BLaER1 (cell line): ENCODE measurements around the gene GPI.
"Not testable (repeated sequence)": the region's sequence is repeated elsewhere in the genome, so short reads cannot be mapped to it uniquely, and the experiment has no call there.

Experiments
- H3K27ac ChIP-seq: shearing (Covaris generic); formaldehyde crosslinking; 2 replicates; pipeline ENCODE4 v1.8.1; 2022
- H3K27me3 ChIP-seq: shearing (Covaris generic); formaldehyde crosslinking; 2 replicates; pipeline ENCODE4 v1.8.1; 2022
- H3K36me3 ChIP-seq: shearing (Covaris generic); formaldehyde crosslinking; 2 replicates; pipeline ENCODE4 v1.8.1; 2022
- H3K4me1 ChIP-seq: shearing (Covaris generic); formaldehyde crosslinking; 2 replicates; pipeline ENCODE4 v1.8.1; 2022
- H3K4me2 ChIP-seq: shearing (Covaris generic); formaldehyde crosslinking; 2 replicates; pipeline ENCODE4 v1.8.1; 2022
- H3K4me3 ChIP-seq: shearing (Covaris generic); formaldehyde crosslinking; 2 replicates; pipeline ENCODE4 v1.8.1; 2022
- H3K9ac ChIP-seq: shearing (Covaris generic); formaldehyde crosslinking; 2 replicates; pipeline ENCODE4 v1.8.1; 2022
- H3K9me3 ChIP-seq: shearing (Covaris generic); formaldehyde crosslinking; 2 replicates; pipeline ENCODE4 v1.8.1; 2022
- H4K20me1 ChIP-seq: shearing (Covaris generic); formaldehyde crosslinking; 2 replicates; pipeline ENCODE4 v1.8.1; 2022
- Cebpa-rat ChIP-seq: shearing (Covaris generic); IDR thresholded peaks from 2 replicates; pipeline ENCODE4 v1.8.1; 2022

Gene GPI

GRCh38 chr19:34324320-34324719 is 40.7 kb upstream of the GPI start:
- Histone ChIP-seq H3K4me1 (peaks cover 5% of the 10 kb centered on the region; the same call in 1 of the 2 replicates), H4K20me1 (no peaks in the 10 kb centered on the region), H3K27me3 (no peaks in the 10 kb centered on the region), H3K9ac (no peak overlapping the region), H3K4me2 (no peak overlapping the region), H3K9me3 (no peaks in the 10 kb centered on the region), H3K4me3 (no peak overlapping the region), H3K27ac (no peak overlapping the region), H3K36me3 (peaks cover 71% of the 10 kb centered on the region)
- no peak for TF ChIP-seq Cebpa-rat

- Histone ChIP-seq H3K4me1 (peaks cover 5% of the 10 kb centered on the region; the same call in 1 of the 2 replicates), H3K27me3 (no peaks in the 10 kb centered on the region), H3K36me3 (peaks cover 76% of the 10 kb centered on the region), H3K4me2 (no peak overlapping the region), H4K20me1 (no peaks in the 10 kb centered on the region), H3K4me3 (no peak overlapping the region), H3K27ac (no peak overlapping the region), H3K9ac (no peak overlapping the region), H3K9me3 (no peaks in the 10 kb centered on the region)
- no peak for TF ChIP-seq Cebpa-rat
These were observed 39.8 kb upstream of the GPI start for GRCh38 chr19:34325181-34325580.

GRCh38 chr19:34325981-34326787 is 38.8 kb upstream of the GPI start:
- H4K20me1 ChIP-seq, result no peaks in the 10 kb centered on the region
- H3K4me3 ChIP-seq, result no peak overlapping the region
- peaks cover 5% of the 10 kb centered on the region; the same call in 1 of the 2 replicates for H3K4me1 ChIP-seq
- H3K27ac ChIP-seq, result no peak overlapping the region
- H3K36me3 ChIP-seq, result peaks cover 81% of the 10 kb centered on the region
- H3K4me2 ChIP-seq, result no peak overlapping the region
- H3K9me3 ChIP-seq, result no peaks in the 10 kb centered on the region
- no peaks in the 10 kb centered on the region for H3K27me3 ChIP-seq
- no peak overlapping the region for H3K9ac ChIP-seq
- TF ChIP-seq Cebpa-rat, result no peak

GRCh38 chr19:34327851-34328250 is 37.1 kb upstream of the GPI start:
- peaks cover 5% of the 10 kb centered on the region; the same call in 1 of the 2 replicates for H3K4me1 ChIP-seq
- no peak for TF ChIP-seq Cebpa-rat
- no peak overlapping the region for H3K4me2 ChIP-seq
- no peaks in the 10 kb centered on the region for H3K9me3 ChIP-seq
- H3K9ac ChIP-seq, result no peak overlapping the region
- no peaks in the 10 kb centered on the region for H4K20me1 ChIP-seq
- H3K27me3 ChIP-seq, result no peaks in the 10 kb centered on the region
- H3K36me3 ChIP-seq, result peaks cover 76% of the 10 kb centered on the region
- no peak overlapping the region for H3K27ac ChIP-seq
- H3K4me3 ChIP-seq, result no peak overlapping the region

- H3K36me3 ChIP-seq, result peaks cover 78% of the 10 kb centered on the region
These were observed 36.0 kb upstream of the GPI start for GRCh38 chr19:34328982-34329381.

GRCh38 chr19:34330116-34330515 is 34.9 kb upstream of the GPI start:
- Histone ChIP-seq H3K9ac (no peak overlapping the region), H3K4me2 (no peak overlapping the region), H3K9me3 (no peaks in the 10 kb centered on the region), H3K27ac (no peak overlapping the region), H3K4me1 (peaks cover 2% of the 10 kb centered on the region; the same call in 1 of the 2 replicates), H3K36me3 (peaks cover 82% of the 10 kb centered on the region), H3K27me3 (no peaks in the 10 kb centered on the region), H3K4me3 (no peak overlapping the region), H4K20me1 (no peaks in the 10 kb centered on the region)
- no peak for TF ChIP-seq Cebpa-rat

More at GRCh38 chr19:34328982-34329381, 36.0 kb upstream of the GPI start:
- H3K4me2 ChIP-seq, result no peak overlapping the region
- TF ChIP-seq Cebpa-rat, result no peak
- peaks cover 5% of the 10 kb centered on the region; the same call in 1 of the 2 replicates for H3K4me1 ChIP-seq
- H3K4me3 ChIP-seq, result no peak overlapping the region
- H4K20me1 ChIP-seq, result no peaks in the 10 kb centered on the region
- H3K27me3 ChIP-seq, result no peaks in the 10 kb centered on the region
- no peak overlapping the region for H3K9ac ChIP-seq
- no peaks in the 10 kb centered on the region for H3K9me3 ChIP-seq
- H3K27ac ChIP-seq, result no peak overlapping the region

GRCh38 chr19:34330596-34330995 is 34.4 kb upstream of the GPI start:
- H3K9ac ChIP-seq, H4K20me1 ChIP-seq, H3K4me1 ChIP-seq, H3K27me3 ChIP-seq, H3K9me3 ChIP-seq, H3K4me2 ChIP-seq, H3K27ac ChIP-seq, H3K4me3 ChIP-seq: not testable (repeated sequence)
- H3K36me3 ChIP-seq, result peaks cover 77% of the 10 kb centered on the region

GRCh38 chr19:34331596-34331995 is 33.4 kb upstream of the GPI start:
- H4K20me1 ChIP-seq, H3K4me1 ChIP-seq, H3K27me3 ChIP-seq, H3K9me3 ChIP-seq, H3K4me3 ChIP-seq, H3K4me2 ChIP-seq, H3K27ac ChIP-seq, H3K9ac ChIP-seq: not testable (repeated sequence)
- H3K36me3 ChIP-seq, result peaks cover 72% of the 10 kb centered on the region

- Histone ChIP-seq H3K4me3 (no peak overlapping the region), H3K9ac (no peak overlapping the region), H3K4me2 (no peak overlapping the region), H4K20me1 (no peaks in the 10 kb centered on the region), H3K4me1 (peaks cover 9% of the 10 kb centered on the region), H3K9me3 (no peaks in the 10 kb centered on the region), H3K27me3 (no peaks in the 10 kb centered on the region), H3K27ac (no peak overlapping the region), H3K36me3 (peaks cover 71% of the 10 kb centered on the region)
- TF ChIP-seq Cebpa-rat, result no peak
These were observed 32.8 kb upstream of the GPI start for GRCh38 chr19:34332027-34332760.

GRCh38 chr19:34335914-34336313 is 29.1 kb upstream of the GPI start:
- no peaks in the 10 kb centered on the region for H3K27me3 ChIP-seq
- no peaks in the 10 kb centered on the region for H4K20me1 ChIP-seq
- H3K4me2 ChIP-seq, result no peak overlapping the region; the same call in 1 of the 2 replicates
- no peaks in the 10 kb centered on the region for H3K9me3 ChIP-seq
- H3K36me3 ChIP-seq, result peaks cover 67% of the 10 kb centered on the region
- H3K9ac ChIP-seq, result no peak overlapping the region
- H3K27ac ChIP-seq, result no peak overlapping the region
- TF ChIP-seq Cebpa-rat, result no peak
- H3K4me1 ChIP-seq, result peaks cover 9% of the 10 kb centered on the region
- no peak overlapping the region for H3K4me3 ChIP-seq
